ENCODE data around the gene TMEM87A. TPM values are rescaled to one million over a fixed set of nuclear protein-coding genes. Genes with fewer than 3 reads are reported as not detected.

The TMEM87A gene
- total and polyA plus RNA-seq, 3 donors from 2014 or later, result 64.2 to 92.9 (median 79.5) TPM

GRCh38 chr15:42172475-42172874 is 100.8 kb downstream of the TMEM87A start:
- Histone ChIP-seq H3K27ac (no peak overlapping the region), H3K4me1 (no peaks in the 10 kb centered on the region), H3K4me3 (no peak overlapping the region), H3K36me3 (ENCODE audit: low read depth, missing control alignments) (no peaks in the 10 kb centered on the region), H3K27me3 (no peaks in the 10 kb centered on the region), H3K9me3 (no peaks in the 10 kb centered on the region)
- DNase-seq, result no peak
- TF ChIP-seq POLR2A (IDR thresholded peaks at IDR 0.05), result no peak
- TF ChIP-seq, protein P1, sequence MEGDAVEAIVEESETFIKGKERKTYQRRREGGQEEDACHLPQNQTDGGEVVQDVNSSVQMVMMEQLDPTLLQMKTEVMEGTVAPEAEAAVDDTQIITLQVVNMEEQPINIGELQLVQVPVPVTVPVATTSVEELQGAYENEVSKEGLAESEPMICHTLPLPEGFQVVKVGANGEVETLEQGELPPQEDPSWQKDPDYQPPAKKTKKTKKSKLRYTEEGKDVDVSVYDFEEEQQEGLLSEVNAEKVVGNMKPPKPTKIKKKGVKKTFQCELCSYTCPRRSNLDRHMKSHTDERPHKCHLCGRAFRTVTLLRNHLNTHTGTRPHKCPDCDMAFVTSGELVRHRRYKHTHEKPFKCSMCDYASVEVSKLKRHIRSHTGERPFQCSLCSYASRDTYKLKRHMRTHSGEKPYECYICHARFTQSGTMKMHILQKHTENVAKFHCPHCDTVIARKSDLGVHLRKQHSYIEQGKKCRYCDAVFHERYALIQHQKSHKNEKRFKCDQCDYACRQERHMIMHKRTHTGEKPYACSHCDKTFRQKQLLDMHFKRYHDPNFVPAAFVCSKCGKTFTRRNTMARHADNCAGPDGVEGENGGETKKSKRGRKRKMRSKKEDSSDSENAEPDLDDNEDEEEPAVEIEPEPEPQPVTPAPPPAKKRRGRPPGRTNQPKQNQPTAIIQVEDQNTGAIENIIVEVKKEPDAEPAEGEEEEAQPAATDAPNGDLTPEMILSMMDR (IDR thresholded peaks at IDR 0.05), result no peak
- 79 to 86% methylated on average over 5 of the region's 5 CpGs for WGBS, 2 donors
- intact Hi-C loops (cut with DNase I; ENCODE audit: low total_unique reads), result no loop called here

DNA sequence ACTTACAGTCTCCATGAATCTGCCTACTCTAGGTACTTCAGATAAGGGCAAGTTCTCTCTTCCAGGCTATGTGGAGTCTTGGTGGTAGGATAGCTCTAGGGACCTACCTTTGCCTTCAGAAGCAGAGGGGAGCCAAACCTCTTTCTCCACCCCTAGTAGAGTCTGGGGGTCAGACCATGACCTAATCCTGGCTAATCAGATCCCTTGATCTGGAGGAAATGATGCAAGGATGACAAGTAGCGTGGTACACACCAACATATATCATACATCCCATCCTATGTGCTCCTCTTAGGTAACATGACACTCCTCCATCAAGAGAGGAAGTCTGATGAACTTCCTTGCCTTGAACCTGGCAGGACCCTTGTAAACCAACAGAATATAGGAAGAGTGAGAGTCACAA is 101.4 kb downstream of the TMEM87A start:
- H3K4me1 ChIP-seq, result no peaks in the 10 kb centered on the region
- no peak overlapping the region for H3K4me3 ChIP-seq
- no peak for DNase-seq
- intact Hi-C loops (cut with DNase I; ENCODE audit: low total_unique reads), result no loop called here
- WGBS, 2 donors, result 92 to 100% methylated on average over 1 of the region's 1 CpG
- TF ChIP-seq POLR2A (IDR thresholded peaks at IDR 0.05), result no peak
- TF ChIP-seq, protein P1 (IDR thresholded peaks at IDR 0.05), result no peak
- H3K9me3 ChIP-seq, result no peaks in the 10 kb centered on the region
- no peak overlapping the region for H3K27ac ChIP-seq
- no peaks in the 10 kb centered on the region for H3K36me3 ChIP-seq (ENCODE audit: low read depth, missing control alignments)
- H3K27me3 ChIP-seq, result no peaks in the 10 kb centered on the region

- H3K36me3 ChIP-seq (ENCODE audit: low read depth, missing control alignments), result no peaks in the 10 kb centered on the region
- H3K4me3 ChIP-seq, result no peak overlapping the region
- intact Hi-C loops (cut with DNase I; ENCODE audit: low total_unique reads), result no loop called here
- H3K4me1 ChIP-seq, result no peaks in the 10 kb centered on the region
- H3K27me3 ChIP-seq, result no peaks in the 10 kb centered on the region
- TF ChIP-seq, protein P1 (IDR thresholded peaks at IDR 0.05), result no peak
- TF ChIP-seq POLR2A (IDR thresholded peaks at IDR 0.05), result no peak
- DNase-seq, result no peak
- H3K27ac ChIP-seq, result no peak overlapping the region
- 67 to 88% methylated on average over 1 of the region's 1 CpG for WGBS, 2 donors
- no peaks in the 10 kb centered on the region for H3K9me3 ChIP-seq
Measured at GRCh38 chr15:42171122-42171521, 102.1 kb downstream of the TMEM87A start.

DNA sequence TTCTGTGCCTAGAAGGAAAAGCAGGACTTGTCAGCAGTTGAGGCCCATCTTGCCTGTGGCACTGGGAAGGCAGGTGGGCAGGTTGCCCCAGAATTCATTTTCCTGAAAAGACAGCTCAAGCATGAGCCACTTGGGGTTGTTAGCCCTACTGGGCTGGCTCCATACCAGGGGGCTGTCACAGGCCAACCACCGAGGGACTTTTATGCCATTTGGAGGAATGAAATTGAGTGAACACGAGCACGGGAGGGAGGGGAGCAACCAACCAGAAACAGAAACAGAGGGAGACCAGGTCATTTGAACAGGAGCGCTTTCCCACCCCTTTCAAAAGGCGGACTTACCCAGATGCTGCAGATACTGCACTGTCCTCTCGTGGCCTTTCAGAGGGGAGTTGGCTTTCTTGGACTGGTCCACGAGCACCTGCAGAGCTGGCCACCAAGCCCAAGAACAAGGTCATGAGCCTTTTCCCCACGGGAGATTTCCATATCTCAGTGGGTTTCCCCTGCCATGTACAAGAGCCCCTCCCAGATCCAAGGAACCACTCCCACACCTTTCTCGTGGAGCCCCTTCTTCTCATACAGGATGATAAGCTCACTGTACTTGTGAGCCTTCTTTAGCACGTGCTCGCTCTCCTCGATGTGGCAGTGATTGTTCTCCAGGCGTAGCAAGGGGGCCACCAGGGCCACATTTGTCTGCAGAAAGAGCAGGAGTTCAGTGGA is 106.8 kb downstream of the TMEM87A start:
- Histone ChIP-seq H3K27ac (no peak overlapping the region), H3K4me1 (no peaks in the 10 kb centered on the region), H3K36me3 (ENCODE audit: low read depth, missing control alignments) (no peaks in the 10 kb centered on the region), H3K9me3 (no peaks in the 10 kb centered on the region), H3K27me3 (no peaks in the 10 kb centered on the region), H3K4me3 (no peak overlapping the region)
- WGBS, 2 donors, result 90 to 91% methylated on average over 13 of the region's 13 CpGs
- intact Hi-C loops (cut with DNase I; ENCODE audit: low total_unique reads), result no loop called here
- TF ChIP-seq, protein P1 (IDR thresholded peaks at IDR 0.05), result no peak
- TF ChIP-seq POLR2A (IDR thresholded peaks at IDR 0.05), result no peak
- no peak for DNase-seq

- Histone ChIP-seq H3K4me3 (no peak overlapping the region), H3K36me3 (ENCODE audit: low read depth, missing control alignments) (no peaks in the 10 kb centered on the region), H3K27ac (no peak overlapping the region), H3K27me3 (no peaks in the 10 kb centered on the region), H3K4me1 (no peaks in the 10 kb centered on the region), H3K9me3 (no peaks in the 10 kb centered on the region)
- no peak for TF ChIP-seq POLR2A (IDR thresholded peaks at IDR 0.05)
- TF ChIP-seq, protein P1 (IDR thresholded peaks at IDR 0.05), result no peak
- intact Hi-C loops (cut with DNase I; ENCODE audit: low total_unique reads), result no loop called here
- WGBS, 2 donors, result 93 to 94% methylated on average over 6 of the region's 6 CpGs
- no peak for DNase-seq
Measured at GRCh38 chr15:42165106-42165505, 108.1 kb downstream of the TMEM87A start.
